Stomach (tissue), 4 donors: ENCODE measurements around the gene SCN4A.

Experiments
- POLR2A ChIP-seq, 4 donors: fragments of 450-650 bp; IDR thresholded peaks; one replicate each; pipeline ENCODE4 v1.6.1; 2016; ENCODE audit warnings: antibody characterized with exemption in 4 of 4, control low read depth in 2 of 4, mild to moderate bottlenecking in 1 of 4, moderate library complexity in 1 of 4
- POLR2AphosphoS5 ChIP-seq, 3 donors: sonication (generic); formaldehyde crosslinking; IDR thresholded peaks; one replicate each; pipeline ENCODE4 v1.6.1; 2016; ENCODE audit warnings: antibody characterized with exemption in 3 of 3
- TF ChIP-seq, protein P1 (sequence below), 7 experiments: fragments of 450-650 bp in 4 of 7; fragments of 200-600 bp in 3 of 7; sonication (generic) in 3 of 7; IDR thresholded peaks; one replicate each; pipeline ENCODE4 v1.5.1; 2016 to 2019; ENCODE audit warnings: antibody characterized with exemption in 7 of 7, control low read depth in 2 of 7, mild to moderate bottlenecking in 1 of 7

DNA sequence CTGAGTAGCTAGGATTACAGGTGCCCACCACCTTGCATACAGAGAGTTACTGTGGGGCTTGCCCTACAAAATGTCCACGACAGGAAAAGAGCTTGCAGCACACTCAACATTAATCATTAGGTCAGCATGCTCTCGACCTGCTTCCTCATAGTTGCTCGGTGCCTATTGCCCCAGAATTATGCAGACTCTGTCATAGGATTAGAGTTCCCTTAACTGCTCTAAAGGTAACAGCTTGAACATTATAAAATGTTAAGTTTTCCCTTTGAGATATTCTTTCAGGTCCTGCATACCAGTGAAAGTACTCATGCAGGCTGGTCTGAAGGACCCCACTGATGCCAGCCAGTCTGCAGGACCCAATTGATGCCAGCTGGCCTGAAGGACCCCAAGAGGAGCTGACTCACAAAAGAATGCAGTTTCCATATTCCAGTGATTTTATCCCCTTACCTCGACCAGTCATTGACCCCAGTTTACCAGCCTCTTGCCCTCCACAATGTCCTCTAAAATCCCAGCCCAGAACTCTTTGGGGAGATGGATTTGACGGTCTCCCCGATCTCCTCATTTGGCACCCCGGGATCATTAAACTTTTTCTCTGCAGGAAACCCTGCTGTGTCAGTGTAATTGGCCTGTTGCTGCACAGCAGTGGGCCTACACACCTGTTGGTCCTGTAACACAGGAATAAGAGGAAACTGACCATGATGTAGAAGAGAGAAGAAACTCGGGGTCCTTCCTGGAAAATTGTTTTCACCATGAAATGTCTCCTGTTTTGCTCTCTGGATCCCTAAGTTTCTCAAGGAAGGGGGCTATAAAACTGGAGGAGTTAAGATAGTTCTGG lies 37.1 kb upstream of the SCN4A start:
- TF ChIP-seq POLR2AphosphoS5 (IDR thresholded peaks at IDR 0.05) (no peak), POLR2A (IDR thresholded peaks at IDR 0.05) (no peak)
- TF ChIP-seq, protein P1, sequence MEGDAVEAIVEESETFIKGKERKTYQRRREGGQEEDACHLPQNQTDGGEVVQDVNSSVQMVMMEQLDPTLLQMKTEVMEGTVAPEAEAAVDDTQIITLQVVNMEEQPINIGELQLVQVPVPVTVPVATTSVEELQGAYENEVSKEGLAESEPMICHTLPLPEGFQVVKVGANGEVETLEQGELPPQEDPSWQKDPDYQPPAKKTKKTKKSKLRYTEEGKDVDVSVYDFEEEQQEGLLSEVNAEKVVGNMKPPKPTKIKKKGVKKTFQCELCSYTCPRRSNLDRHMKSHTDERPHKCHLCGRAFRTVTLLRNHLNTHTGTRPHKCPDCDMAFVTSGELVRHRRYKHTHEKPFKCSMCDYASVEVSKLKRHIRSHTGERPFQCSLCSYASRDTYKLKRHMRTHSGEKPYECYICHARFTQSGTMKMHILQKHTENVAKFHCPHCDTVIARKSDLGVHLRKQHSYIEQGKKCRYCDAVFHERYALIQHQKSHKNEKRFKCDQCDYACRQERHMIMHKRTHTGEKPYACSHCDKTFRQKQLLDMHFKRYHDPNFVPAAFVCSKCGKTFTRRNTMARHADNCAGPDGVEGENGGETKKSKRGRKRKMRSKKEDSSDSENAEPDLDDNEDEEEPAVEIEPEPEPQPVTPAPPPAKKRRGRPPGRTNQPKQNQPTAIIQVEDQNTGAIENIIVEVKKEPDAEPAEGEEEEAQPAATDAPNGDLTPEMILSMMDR (IDR thresholded peaks at IDR 0.05): no peak
